Lung (tissue), 12 donors: ENCODE data around the gene PHACTR1. TPM values are rescaled to one million over a fixed set of nuclear protein-coding genes. Genes with fewer than 3 reads are reported as not detected.

ENCODE experiments used
- ATAC-seq: fragments of 200-7000 bp; cut with Tn5 transposase; one replicate; pipeline ENCODE4 v1.9.1; 2020; ENCODE audit warnings: moderate number of reproducible peaks; ENCODE audit not compliant: insufficient read depth, low FRiP score
- DNase-seq, 3 donors: peaks; one replicate each; pipeline ENCODE4 v3.0.0-alpha.2; 2013 to 2017
- H3K27ac ChIP-seq, 2 donors: one replicate each; pipeline ENCODE4 v1.5.1; 2013; ENCODE audit warnings: mild to moderate bottlenecking in 2 of 2, moderate library complexity in 2 of 2, control low read depth in 1 of 2, inconsistent platforms in 1 of 2, low read depth in 1 of 2, low read length in 1 of 2
- H3K27me3 ChIP-seq, 3 donors: one replicate each; pipeline ENCODE4 v1.5.1; 2013; ENCODE audit warnings: low read length in 2 of 3; ENCODE audit not compliant: control insufficient read depth in 3 of 3, insufficient read depth in 3 of 3
- H3K36me3 ChIP-seq, 4 donors: one replicate each; pipeline ENCODE4 v1.5.1; 2013; ENCODE audit warnings: low read length in 4 of 4, mild to moderate bottlenecking in 1 of 4, moderate library complexity in 1 of 4; ENCODE audit not compliant: control insufficient read depth in 4 of 4, insufficient read depth in 4 of 4
- H3K4me1 ChIP-seq, 5 donors: one replicate each; pipeline ENCODE4 v1.5.1; 2013; ENCODE audit warnings: low read length in 5 of 5, mild to moderate bottlenecking in 2 of 5, moderate library complexity in 1 of 5; ENCODE audit not compliant: control insufficient read depth in 5 of 5, insufficient read depth in 5 of 5
- H3K4me3 ChIP-seq: one replicate; pipeline ENCODE4 v1.5.1; 2013; ENCODE audit warnings: mild to moderate bottlenecking, control low read depth, moderate library complexity
- H3K9ac ChIP-seq, 2 donors: one replicate each; pipeline ENCODE4 v1.5.1; 2013; ENCODE audit warnings: low read length in 2 of 2, control low read depth in 1 of 2; ENCODE audit not compliant: insufficient read depth in 1 of 2
- H3K9me3 ChIP-seq, 4 donors: one replicate each; pipeline ENCODE4 v1.5.1; 2013; ENCODE audit warnings: low read length in 3 of 4, mild to moderate bottlenecking in 1 of 4, moderate library complexity in 1 of 4; ENCODE audit not compliant: control insufficient read depth in 4 of 4, insufficient read depth in 3 of 4
- WGBS, 2 donors: extraction: QIAGEN DNeasy Blood & Tissue Kit; methylation state at CpG; one replicate each; pipeline ENCODE4 v1.1.7; 2013; 5-methylcytosine and 5-hydroxymethylcytosine counted together
- polyA plus RNA-seq, 2 donors: library from polyadenylated mRNA; stranded (reverse); fragments of 200-250 nt; gene quantifications; one replicate each; pipeline ENCODE4 v1.2.1, GENCODE V29; 2013
- total RNA-seq, 2 donors: library from RNA; depleted of rRNA in 1 of 2; stranded (reverse); fragments of >200 nt in 1 of 2; gene quantifications; one replicate each; pipeline ENCODE4 v1.2.1, GENCODE V29; 2014 to 2021
- TF ChIP-seq, protein P1 (sequence below): IDR thresholded peaks from 2 replicates; pipeline ENCODE4 v1.5.1; 2012; ENCODE audit warnings: mild to moderate bottlenecking; ENCODE audit errors: control extremely low read depth, extremely low read depth
- donor health status: control.
- donor health status: control.
- donor health status: Bipolar disorder and iron deficiency.
- donor health status: healthy.
- donor health status: DM: yes; HTN: yes; CAD: no.

The PHACTR1 gene
- total and polyA plus RNA-seq, 4 donors = 16.3 to 58.8 (median 41.9) TPM

DNA sequence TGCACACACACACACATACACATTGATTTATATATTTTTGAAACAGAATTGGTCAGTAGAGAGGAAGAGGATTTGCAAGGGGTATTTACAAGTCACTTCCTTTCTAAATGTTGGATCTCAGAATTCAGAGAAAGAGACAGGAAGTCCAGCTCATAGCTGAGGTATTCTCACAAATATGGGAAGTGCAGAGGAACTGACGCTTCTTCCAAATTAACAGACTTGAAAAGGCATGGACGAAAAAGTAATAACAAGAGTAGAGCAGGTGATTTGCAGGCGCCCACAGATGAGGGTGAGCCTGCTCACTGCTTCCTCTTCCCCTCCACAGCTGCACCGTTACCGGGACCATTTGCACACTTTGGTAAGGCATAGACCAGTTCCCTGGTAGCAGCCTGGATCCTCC, 246.4 kb downstream of the PHACTR1 start:
- Histone ChIP-seq H3K27ac (peak overlapping the region; percentile 89 to 96), H3K9me3 (no peaks in the 10 kb centered on the region), H3K4me3 (no peak overlapping the region), H3K9ac (no peak overlapping the region), H3K36me3 (peaks cover 0 to 2% (median 0%) of the 10 kb centered on the region in 4 donors), H3K4me1 (peaks cover 0 to 22% (median 5%) of the 10 kb centered on the region in 5 donors), H3K27me3 (no peaks in the 10 kb centered on the region)
- ATAC-seq (no peak), DNase-seq (peak in 1 of 3 donors; percentile 33)
- WGBS, 2 donors = 21 to 24% methylated on average over 5 of the region's 5 CpGs
- TF ChIP-seq, protein P1, sequence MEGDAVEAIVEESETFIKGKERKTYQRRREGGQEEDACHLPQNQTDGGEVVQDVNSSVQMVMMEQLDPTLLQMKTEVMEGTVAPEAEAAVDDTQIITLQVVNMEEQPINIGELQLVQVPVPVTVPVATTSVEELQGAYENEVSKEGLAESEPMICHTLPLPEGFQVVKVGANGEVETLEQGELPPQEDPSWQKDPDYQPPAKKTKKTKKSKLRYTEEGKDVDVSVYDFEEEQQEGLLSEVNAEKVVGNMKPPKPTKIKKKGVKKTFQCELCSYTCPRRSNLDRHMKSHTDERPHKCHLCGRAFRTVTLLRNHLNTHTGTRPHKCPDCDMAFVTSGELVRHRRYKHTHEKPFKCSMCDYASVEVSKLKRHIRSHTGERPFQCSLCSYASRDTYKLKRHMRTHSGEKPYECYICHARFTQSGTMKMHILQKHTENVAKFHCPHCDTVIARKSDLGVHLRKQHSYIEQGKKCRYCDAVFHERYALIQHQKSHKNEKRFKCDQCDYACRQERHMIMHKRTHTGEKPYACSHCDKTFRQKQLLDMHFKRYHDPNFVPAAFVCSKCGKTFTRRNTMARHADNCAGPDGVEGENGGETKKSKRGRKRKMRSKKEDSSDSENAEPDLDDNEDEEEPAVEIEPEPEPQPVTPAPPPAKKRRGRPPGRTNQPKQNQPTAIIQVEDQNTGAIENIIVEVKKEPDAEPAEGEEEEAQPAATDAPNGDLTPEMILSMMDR = no peak

DNA sequence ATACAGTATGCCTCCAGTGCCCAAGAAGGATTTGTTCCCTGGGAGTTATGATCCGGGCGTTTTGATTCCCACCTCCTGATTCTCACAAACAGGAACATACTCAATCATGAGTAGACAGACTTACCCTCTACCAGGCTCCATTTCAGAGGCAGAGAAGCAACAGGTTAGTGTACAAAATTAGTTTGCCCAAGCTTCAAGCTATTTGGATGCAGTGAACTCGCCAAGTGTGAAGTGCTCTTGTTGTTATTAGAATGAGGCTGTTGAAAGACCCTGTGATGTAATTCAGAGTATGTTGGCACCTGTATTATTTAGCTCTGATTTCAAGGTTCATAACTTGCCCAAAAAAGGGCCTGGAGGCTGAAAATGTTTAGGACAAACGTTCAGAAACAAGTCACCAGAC, 247.0 kb downstream of the PHACTR1 start:
- Histone ChIP-seq H3K9ac (no peak overlapping the region), H3K4me1 (peaks cover 0 to 22% (median 7%) of the 10 kb centered on the region in 5 donors), H3K4me3 (no peak overlapping the region), H3K27ac (peak overlapping the region; percentile 63 to 89), H3K9me3 (no peaks in the 10 kb centered on the region), H3K36me3 (peaks cover 0 to 2% (median 0%) of the 10 kb centered on the region in 4 donors), H3K27me3 (no peaks in the 10 kb centered on the region)
- ATAC-seq (peak; percentile 21), DNase-seq (peak in 2 of 3 donors; percentile 49 to 69)
- TF ChIP-seq, protein P1 = no peak
- 34 to 41% methylated on average over 4 of the region's 4 CpGs for WGBS, 2 donors

DNA sequence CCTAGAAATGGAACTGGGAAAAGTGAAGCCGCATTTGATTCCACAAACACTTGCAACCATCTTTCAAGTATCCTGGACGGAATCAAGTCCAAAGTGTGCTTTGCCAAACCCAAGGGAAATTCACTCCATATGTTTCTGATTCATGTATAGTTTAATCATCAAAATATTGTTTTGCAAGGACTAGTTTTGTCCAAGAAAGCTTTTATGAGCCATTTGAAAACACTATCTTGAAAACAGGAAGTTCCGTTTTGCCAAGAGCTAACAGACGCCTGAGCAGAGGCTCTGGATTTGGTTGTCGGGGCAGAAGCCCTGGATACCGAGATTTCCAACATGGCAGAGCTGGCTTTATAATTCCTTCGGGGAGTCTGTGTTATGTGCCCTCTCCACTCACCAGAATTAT, 251.1 kb downstream of the PHACTR1 start:
- 48 to 56% methylated on average over 7 of the region's 7 CpGs for WGBS, 2 donors
- no peak for DNase-seq
- peaks cover 0 to 2% (median 0%) of the 10 kb centered on the region in 4 donors for H3K36me3 ChIP-seq
- H3K9me3 ChIP-seq = no peaks in the 10 kb centered on the region
- no peaks in the 10 kb centered on the region for H3K27me3 ChIP-seq
- no peak overlapping the region for H3K9ac ChIP-seq
- TF ChIP-seq, protein P1 = no peak
- H3K4me1 ChIP-seq = peaks cover 0 to 19% (median 7%) of the 10 kb centered on the region in 5 donors
- peak overlapping the region in 1 of 2 donors; percentile 30 for H3K27ac ChIP-seq
- no peak for ATAC-seq
- H3K4me3 ChIP-seq = no peak overlapping the region

DNA sequence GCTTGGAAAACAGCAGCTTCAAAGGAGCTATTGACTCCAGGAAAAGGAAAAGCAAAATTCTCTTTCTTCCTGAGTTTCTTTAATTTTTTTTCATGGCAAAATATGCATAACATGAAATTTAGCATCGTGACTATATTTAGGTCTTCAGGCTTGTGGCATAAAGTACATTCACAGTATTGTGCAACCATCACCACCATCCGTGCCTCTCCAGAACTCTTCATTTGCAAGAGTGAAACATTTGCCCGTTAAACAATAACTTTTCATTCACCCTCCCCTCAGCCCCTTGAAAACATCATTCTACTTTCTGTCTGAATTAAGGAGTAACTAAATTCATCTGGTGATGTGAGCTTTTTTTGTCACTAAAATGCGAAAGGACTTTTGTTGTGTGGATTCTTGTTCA, 251.7 kb downstream of the PHACTR1 start:
- peak in 1 of 3 donors; percentile 32 for DNase-seq
- H3K27ac ChIP-seq = peak overlapping the region in 1 of 2 donors; percentile 9
- peaks cover 0 to 16% (median 7%) of the 10 kb centered on the region in 5 donors for H3K4me1 ChIP-seq

More for the DNA sequence above, 251.7 kb downstream of the PHACTR1 start:
- TF ChIP-seq, protein P1 = no peak
- H3K27me3 ChIP-seq = no peaks in the 10 kb centered on the region
- 40 to 50% methylated on average over 4 of the region's 4 CpGs for WGBS, 2 donors
- no peaks in the 10 kb centered on the region for H3K9me3 ChIP-seq
- H3K4me3 ChIP-seq = no peak overlapping the region
- peak; percentile 43 for ATAC-seq
- no peak overlapping the region for H3K9ac ChIP-seq
- H3K36me3 ChIP-seq = peaks cover 0 to 2% (median 0%) of the 10 kb centered on the region in 4 donors
